GM23338 (cell line): ENCODE measurements around the gene TCERG1L. TPM values are rescaled to one million over a fixed set of nuclear protein-coding genes. Genes with fewer than 3 reads are reported as not detected.

Experiments used
- ATAC-seq: fragments of 200-7000 bp; cut with Tn5 transposase; 3 replicates; pipeline ENCODE4 v1.9.1; 2020
- DNase-seq: peaks from one replicate; pipeline ENCODE4 v3.0.0-alpha.2; 2015; ENCODE audit warnings: low spot score
- H2AFZ ChIP-seq: fragments of 200-600 bp; sonication (generic); 2 replicates; pipeline ENCODE4 v1.8.0; 2016; ENCODE audit warnings: antibody characterized with exemption, mild to moderate bottlenecking, moderate library complexity
- H3F3A ChIP-seq: fragments of 200-600 bp; sonication (generic); replicated peaks from 2 replicates; pipeline ENCODE4 v1.8.0; 2017; ENCODE audit warnings: antibody characterized with exemption, mixed run types, low read depth
- H3K27ac ChIP-seq: fragments of 200-600 bp; sonication (generic); 2 replicates; pipeline ENCODE4 v1.6.1; 2016; ENCODE audit warnings: low read depth
- H3K27me3 ChIP-seq: fragments of 200-600 bp; sonication (generic); 2 replicates; pipeline ENCODE4 v1.8.0; 2016; ENCODE audit warnings: mild to moderate bottlenecking, mixed run types, moderate library complexity; ENCODE audit not compliant: insufficient read depth
- H3K36me3 ChIP-seq: fragments of 200-600 bp; sonication (generic); 2 replicates; pipeline ENCODE4 v1.8.0; 2016; ENCODE audit warnings: mild to moderate bottlenecking; ENCODE audit not compliant: insufficient read depth
- H3K4me1 ChIP-seq: fragments of 200-600 bp; sonication (generic); 2 replicates; pipeline ENCODE4 v1.8.0; 2016; ENCODE audit warnings: mild to moderate bottlenecking, moderate library complexity; ENCODE audit not compliant: insufficient read depth
- H3K4me2 ChIP-seq: fragments of 200-600 bp; sonication (generic); 2 replicates; pipeline ENCODE4 v1.7.1; 2017; ENCODE audit warnings: mixed run types
- H3K4me3 ChIP-seq: fragments of 200-600 bp; sonication (generic); 2 replicates; pipeline ENCODE4 v1.6.1; 2016; ENCODE audit warnings: mixed run types
- H3K79me2 ChIP-seq: fragments of 200-600 bp; sonication (generic); replicated peaks from 2 replicates; pipeline ENCODE4 v1.8.0; 2017; ENCODE audit warnings: mild to moderate bottlenecking; ENCODE audit not compliant: insufficient read depth
- H3K9me2 ChIP-seq: fragments of 200-600 bp; sonication (generic); 2 replicates; pipeline ENCODE4 v1.8.0; 2017; ENCODE audit not compliant: insufficient read depth
- H4K20me1 ChIP-seq: fragments of 200-600 bp; sonication (generic); replicated peaks from 2 replicates; pipeline ENCODE4 v1.8.0; 2017; ENCODE audit warnings: mild to moderate bottlenecking; ENCODE audit not compliant: insufficient read depth
- H3K27ac Mint-ChIP-seq: 2 replicates; pipeline ENCODE4 v1.8.0; 2020; ENCODE audit warnings: inconsistent platforms, mild to moderate bottlenecking, moderate library complexity, mixed read lengths
- H3K27me3 Mint-ChIP-seq: 3 replicates; pipeline ENCODE4 v1.8.0; 2022; ENCODE audit warnings: low read depth, mild to moderate bottlenecking, moderate library complexity, mixed read lengths, inconsistent platforms; ENCODE audit not compliant: insufficient read depth, poor library complexity
- H3K36me3 Mint-ChIP-seq: 3 replicates; pipeline ENCODE4 v1.8.0; 2021; ENCODE audit warnings: low read depth, mild to moderate bottlenecking, inconsistent platforms, moderate library complexity, mixed read lengths
- H3K4me1 Mint-ChIP-seq: 3 replicates; pipeline ENCODE4 v1.8.0; 2020; ENCODE audit warnings: mild to moderate bottlenecking, inconsistent platforms, mixed read lengths
- H3K4me3 Mint-ChIP-seq: 3 replicates; pipeline ENCODE4 v1.8.0; 2021; ENCODE audit warnings: moderate library complexity, mild to moderate bottlenecking, inconsistent platforms, mixed read lengths
- H3K9me3 Mint-ChIP-seq: 3 replicates; pipeline ENCODE4 v1.8.0; 2020; ENCODE audit warnings: moderate library complexity, mild to moderate bottlenecking, inconsistent platforms, mixed read lengths
- ETS1 ChIP-seq: IDR thresholded peaks from 2 replicates; pipeline ENCODE4 v1.6.1; 2016; ENCODE audit warnings: antibody characterized with exemption
- EZH2 ChIP-seq: fragments of 200-600 bp; sonication (generic); IDR thresholded peaks from one replicate; pipeline ENCODE4 v1.8.0; 2017; ENCODE audit warnings: antibody characterized with exemption, mild to moderate bottlenecking, low read depth; ENCODE audit not compliant: unreplicated experiment
- JUNB ChIP-seq: IDR thresholded peaks from one replicate; pipeline ENCODE4 v1.6.1; 2016; ENCODE audit warnings: antibody characterized with exemption; ENCODE audit not compliant: unreplicated experiment
- REST ChIP-seq: IDR thresholded peaks from one replicate; pipeline ENCODE4 v1.6.1; 2018; ENCODE audit warnings: antibody characterized with exemption; ENCODE audit not compliant: unreplicated experiment
- STAT1 ChIP-seq: IDR thresholded peaks from one replicate; pipeline ENCODE4 v1.6.1; 2016; ENCODE audit warnings: antibody characterized with exemption; ENCODE audit not compliant: unreplicated experiment
- ZNF114 ChIP-seq: fragments of 250-450 bp; sonication (Bioruptor Pico); IDR thresholded peaks from 2 replicates; pipeline ENCODE4 v1.5.0; 2020; ENCODE audit warnings: mild to moderate bottlenecking, moderate library complexity
- ZNF462 ChIP-seq: fragments of 250-450 bp; sonication (Bioruptor Pico); IDR thresholded peaks from 2 replicates; pipeline ENCODE4 v1.5.0; 2020; ENCODE audit warnings: mild to moderate bottlenecking, moderate library complexity
- polyA plus RNA-seq: library from polyadenylated mRNA; unstranded; fragments of >200 nt; fragmentation: Nextera tagmentation; extraction: Ambion mirVana; gene quantifications from 2 replicates; pipeline ENCODE4 v1.2.1, GENCODE V29; 2016
- total RNA-seq: library from RNA; depleted of rRNA; stranded (reverse); fragments of >200 nt; shearing (Covaris generic); gene quantifications from 2 replicates; pipeline ENCODE4 v1.2.3, GENCODE V29; 2014
- TF ChIP-seq, protein P1 (sequence below), 2 experiments: fragments of 200-600 bp in 1 of 2; sonication (generic) in 1 of 2; conservative IDR thresholded peaks; 2 replicates each; pipeline versions ENCODE4 v1.5.1 to v1.6.1; 2016 to 2017; ENCODE audit warnings: antibody characterized with exemption in 2 of 2, low read depth in 2 of 2, mild to moderate bottlenecking in 2 of 2, moderate library complexity in 1 of 2

Gene TCERG1L
- total and polyA plus RNA-seq, 2 experiments from 2014 or later: 3.9 to 5.5 TPM

DNA sequence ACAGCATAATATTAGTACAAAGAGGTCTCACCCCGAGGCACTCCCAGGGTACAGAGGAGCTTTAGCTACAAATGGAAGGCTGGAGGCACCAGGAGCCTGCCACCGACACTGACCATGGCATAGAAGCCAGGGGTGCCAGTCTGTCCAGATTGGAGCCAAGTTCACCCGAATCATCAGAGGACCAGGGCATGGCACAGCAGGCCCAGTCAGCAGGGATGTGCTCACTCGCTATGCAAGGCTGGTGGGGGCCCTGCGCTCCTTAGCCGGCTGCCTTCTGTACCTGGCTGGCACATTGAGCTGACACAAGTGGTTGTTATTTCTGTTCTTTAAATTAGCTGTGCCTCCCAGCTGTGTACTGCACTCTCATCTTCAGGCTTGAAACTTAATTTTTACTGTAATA, 149.3 kb downstream of the TCERG1L start (continued):
- no peak for TF ChIP-seq ZNF462
- no peak for TF ChIP-seq REST
- no peak for TF ChIP-seq JUNB
- no peak for TF ChIP-seq ETS1

GRCh38 chr10:131161087-131161486, 150.4 kb downstream of the TCERG1L start:
- DNase-seq (no peak), ATAC-seq (no peak)
- H3K4me1 Mint-ChIP-seq: peaks cover 5% of the 10 kb centered on the region; the same call in 1 of the 3 replicates
- no peaks in the 10 kb centered on the region for H3K4me1 ChIP-seq
- H3K9me2 ChIP-seq: no peaks in the 10 kb centered on the region
- H3K36me3 Mint-ChIP-seq: peaks cover 15% of the 10 kb centered on the region
- H3K4me3 Mint-ChIP-seq: no peak overlapping the region
- no peak overlapping the region for H2AFZ ChIP-seq
- H3K27me3 ChIP-seq: no peaks in the 10 kb centered on the region
- H3K9me3 Mint-ChIP-seq: peaks cover 89% of the 10 kb centered on the region
- H3F3A ChIP-seq: no peaks in the 10 kb centered on the region
- no peak overlapping the region for H3K27ac ChIP-seq
- H3K4me3 ChIP-seq: no peak overlapping the region
- H3K36me3 ChIP-seq: no peaks in the 10 kb centered on the region
- H3K27me3 Mint-ChIP-seq: no peaks in the 10 kb centered on the region
- no peaks in the 10 kb centered on the region for H3K79me2 ChIP-seq
- no peaks in the 10 kb centered on the region for H4K20me1 ChIP-seq
- H3K27ac Mint-ChIP-seq: no peak overlapping the region
- H3K4me2 ChIP-seq: no peak overlapping the region
- TF ChIP-seq EZH2: no peak
- TF ChIP-seq JUNB: no peak
- TF ChIP-seq ETS1: no peak
- TF ChIP-seq STAT1: no peak
- no peak for TF ChIP-seq ZNF114
- TF ChIP-seq, protein P1, sequence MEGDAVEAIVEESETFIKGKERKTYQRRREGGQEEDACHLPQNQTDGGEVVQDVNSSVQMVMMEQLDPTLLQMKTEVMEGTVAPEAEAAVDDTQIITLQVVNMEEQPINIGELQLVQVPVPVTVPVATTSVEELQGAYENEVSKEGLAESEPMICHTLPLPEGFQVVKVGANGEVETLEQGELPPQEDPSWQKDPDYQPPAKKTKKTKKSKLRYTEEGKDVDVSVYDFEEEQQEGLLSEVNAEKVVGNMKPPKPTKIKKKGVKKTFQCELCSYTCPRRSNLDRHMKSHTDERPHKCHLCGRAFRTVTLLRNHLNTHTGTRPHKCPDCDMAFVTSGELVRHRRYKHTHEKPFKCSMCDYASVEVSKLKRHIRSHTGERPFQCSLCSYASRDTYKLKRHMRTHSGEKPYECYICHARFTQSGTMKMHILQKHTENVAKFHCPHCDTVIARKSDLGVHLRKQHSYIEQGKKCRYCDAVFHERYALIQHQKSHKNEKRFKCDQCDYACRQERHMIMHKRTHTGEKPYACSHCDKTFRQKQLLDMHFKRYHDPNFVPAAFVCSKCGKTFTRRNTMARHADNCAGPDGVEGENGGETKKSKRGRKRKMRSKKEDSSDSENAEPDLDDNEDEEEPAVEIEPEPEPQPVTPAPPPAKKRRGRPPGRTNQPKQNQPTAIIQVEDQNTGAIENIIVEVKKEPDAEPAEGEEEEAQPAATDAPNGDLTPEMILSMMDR (conservative IDR thresholded peaks at IDR 0.05; ENCODE audit: low read depth in 2 of 2): no peak
